ENCODE results near the gene PRKCI.
"Not testable (repeated sequence)": the region's sequence is repeated elsewhere in the genome, so short reads cannot be mapped to it uniquely, and the experiment has no call there.

PRKCI gene

GRCh38 chr3:170278627-170279026 lies 56.4 kb downstream of the PRKCI start:
- no peak for DNase-seq (ENCODE audit: low read depth, low spot score)

GRCh38 chr3:170290194-170290593 lies 68.0 kb downstream of the PRKCI start:
- no peak for DNase-seq (ENCODE audit: low read depth, low spot score)

- no peak for DNase-seq (ENCODE audit: low read depth, low spot score)
Observed at GRCh38 chr3:170295586-170295985, 73.4 kb downstream of the PRKCI start.

- no peak for DNase-seq (ENCODE audit: low read depth, low spot score)
Observed at GRCh38 chr3:170296703-170297102, 74.5 kb downstream of the PRKCI start.

- DNase-seq (ENCODE audit: low read depth, low spot score), result no peak
Observed at GRCh38 chr3:170301405-170301804, 79.2 kb downstream of the PRKCI start.

- DNase-seq (ENCODE audit: low read depth, low spot score), result no peak
Observed at GRCh38 chr3:170302008-170302407, 79.8 kb downstream of the PRKCI start.

GRCh38 chr3:170306015-170306414 lies 83.8 kb downstream of the PRKCI start:
- no peak for DNase-seq (ENCODE audit: low read depth, low spot score)

GRCh38 chr3:170307671-170308405 lies 85.6 kb downstream of the PRKCI start:
- DNase-seq (ENCODE audit: low read depth, low spot score), result peak; percentile 25

- no peak for DNase-seq (ENCODE audit: low read depth, low spot score)
Observed at GRCh38 chr3:170309046-170309445, 86.8 kb downstream of the PRKCI start.

GRCh38 chr3:170317954-170318353 lies 95.7 kb downstream of the PRKCI start:
- DNase-seq (ENCODE audit: low read depth, low spot score), result no peak

- DNase-seq (ENCODE audit: low read depth, low spot score), result peak; percentile 59
Observed at GRCh38 chr3:170320461-170321121, 98.4 kb downstream of the PRKCI start.

- no peak for DNase-seq (ENCODE audit: low read depth, low spot score)
Observed at GRCh38 chr3:170321321-170322034, 99.3 kb downstream of the PRKCI start.

GRCh38 chr3:170322566-170323269 lies 100.5 kb downstream of the PRKCI start:
- no peak for DNase-seq (ENCODE audit: low read depth, low spot score)

GRCh38 chr3:170323331-170323730 lies 101.1 kb downstream of the PRKCI start:
- DNase-seq (ENCODE audit: low read depth, low spot score), result no peak

- no peak for DNase-seq (ENCODE audit: low read depth, low spot score)
Observed at GRCh38 chr3:170324962-170325361, 102.7 kb downstream of the PRKCI start.

- DNase-seq (ENCODE audit: low read depth, low spot score), result no peak
Observed at GRCh38 chr3:170327040-170327808, 105.0 kb downstream of the PRKCI start.

GRCh38 chr3:170327868-170328548 lies 105.8 kb downstream of the PRKCI start:
- not testable (repeated sequence) for DNase-seq (ENCODE audit: low read depth, low spot score)

- peak; percentile 44 for DNase-seq (ENCODE audit: low read depth, low spot score)
Observed at GRCh38 chr3:170330366-170330765, 108.1 kb downstream of the PRKCI start.

- DNase-seq (ENCODE audit: low read depth, low spot score), result no peak
Observed at GRCh38 chr3:170331143-170331542, 108.9 kb downstream of the PRKCI start.

- no peak for DNase-seq (ENCODE audit: low read depth, low spot score)
Observed at GRCh38 chr3:170337420-170337819, 115.2 kb downstream of the PRKCI start.

Measured in ELF-1 (cell line).